Astrocyte (in vitro differentiated cells and primary cell): ENCODE results near the gene RPL14. TPM values are rescaled to one million over a fixed set of nuclear protein-coding genes. Genes with fewer than 3 reads are reported as not detected.

Experiments
- DNase-seq: peaks from one replicate; pipeline ENCODE4 v3.0.0-alpha.2; 2010; ENCODE audit warnings: low read depth
- FAIRE-seq: peaks from 2 replicates; lab custom pipeline; 2011; peaks lifted over from hg19 to GRCh38; lab: Jason Lieb, UNC
- H2AFZ ChIP-seq: 2 replicates; pipeline ENCODE4 v1.6.0; 2012; ENCODE audit warnings: low read depth, low read length, inconsistent platforms
- H3K27ac ChIP-seq: 2 replicates; pipeline ENCODE4 v1.5.1; 2011; ENCODE audit warnings: low read depth, low read length, inconsistent platforms
- H3K27me3 ChIP-seq: 2 replicates; pipeline ENCODE4 v1.6.0; 2011; ENCODE audit warnings: low read length, inconsistent platforms; ENCODE audit not compliant: insufficient read depth
- H3K36me3 ChIP-seq: 2 replicates; pipeline ENCODE4 v1.5.1; 2011; ENCODE audit warnings: low read length, inconsistent platforms; ENCODE audit not compliant: insufficient read depth
- H3K4me1 ChIP-seq: 2 replicates; pipeline ENCODE4 v1.5.1; 2011; ENCODE audit warnings: low read length, inconsistent platforms; ENCODE audit not compliant: insufficient read depth
- H3K4me2 ChIP-seq: 2 replicates; pipeline ENCODE4 v1.6.0; 2012; ENCODE audit warnings: low read length, inconsistent platforms
- H3K4me3 ChIP-seq: 2 replicates; pipeline ENCODE4 v1.5.1; 2011; ENCODE audit warnings: low read depth, mild to moderate bottlenecking, low read length, inconsistent platforms; ENCODE audit not compliant: insufficient read depth
- H3K79me2 ChIP-seq: 2 replicates; pipeline ENCODE4 v1.6.0; 2012; ENCODE audit warnings: mild to moderate bottlenecking, low read length, inconsistent platforms; ENCODE audit not compliant: insufficient read depth
- H3K9ac ChIP-seq: 2 replicates; pipeline ENCODE4 v1.6.0; 2012; ENCODE audit warnings: mild to moderate bottlenecking, low read length, inconsistent platforms
- H3K9me3 ChIP-seq: 2 replicates; pipeline ENCODE4 v1.5.1; 2012; ENCODE audit warnings: low read depth, mild to moderate bottlenecking, low read length, inconsistent platforms; ENCODE audit not compliant: insufficient read depth
- H4K20me1 ChIP-seq: 2 replicates; pipeline ENCODE4 v1.6.0; 2012; ENCODE audit warnings: low read length, inconsistent platforms; ENCODE audit not compliant: insufficient read depth
- H3K27ac Mint-ChIP-seq: one replicate; pipeline ENCODE4 v1.8.0; 2021; ENCODE audit warnings: mild to moderate bottlenecking, mixed read lengths; ENCODE audit not compliant: unreplicated experiment
- H3K27me3 Mint-ChIP-seq: one replicate; pipeline ENCODE4 v1.8.0; 2021; ENCODE audit warnings: low read depth, mixed read lengths; ENCODE audit not compliant: unreplicated experiment
- H3K36me3 Mint-ChIP-seq: one replicate; pipeline ENCODE4 v1.8.0; 2021; ENCODE audit warnings: low read depth, mixed read lengths; ENCODE audit not compliant: unreplicated experiment
- H3K4me1 Mint-ChIP-seq: one replicate; pipeline ENCODE4 v1.8.0; 2021; ENCODE audit warnings: low read depth, mixed read lengths; ENCODE audit not compliant: unreplicated experiment
- H3K4me3 Mint-ChIP-seq: one replicate; pipeline ENCODE4 v1.8.0; 2021; ENCODE audit warnings: mild to moderate bottlenecking, moderate library complexity, mixed read lengths; ENCODE audit not compliant: unreplicated experiment
- H3K9me3 Mint-ChIP-seq: one replicate; pipeline ENCODE4 v1.8.0; 2021; ENCODE audit warnings: mild to moderate bottlenecking, mixed read lengths; ENCODE audit not compliant: unreplicated experiment
- CTCF ChIP-seq: IDR thresholded peaks from 2 replicates; pipeline ENCODE4 v1.5.1; 2011; ENCODE audit warnings: low read depth, mild to moderate bottlenecking, inconsistent platforms, low read length, moderate library complexity; ENCODE audit not compliant: insufficient read depth
- EZH2 ChIP-seq: IDR thresholded peaks from 2 replicates; pipeline ENCODE4 v1.6.1; 2012; ENCODE audit warnings: mild to moderate bottlenecking, low read length, inconsistent platforms; ENCODE audit not compliant: insufficient read depth
- total RNA-seq: library from RNA; stranded (reverse); gene quantifications from 2 replicates; pipeline ENCODE4 v1.2.1, GENCODE V29; 2021

RPL14 gene
- total RNA-seq, 1 donor from 2014 or later: 1,706 TPM

DNA sequence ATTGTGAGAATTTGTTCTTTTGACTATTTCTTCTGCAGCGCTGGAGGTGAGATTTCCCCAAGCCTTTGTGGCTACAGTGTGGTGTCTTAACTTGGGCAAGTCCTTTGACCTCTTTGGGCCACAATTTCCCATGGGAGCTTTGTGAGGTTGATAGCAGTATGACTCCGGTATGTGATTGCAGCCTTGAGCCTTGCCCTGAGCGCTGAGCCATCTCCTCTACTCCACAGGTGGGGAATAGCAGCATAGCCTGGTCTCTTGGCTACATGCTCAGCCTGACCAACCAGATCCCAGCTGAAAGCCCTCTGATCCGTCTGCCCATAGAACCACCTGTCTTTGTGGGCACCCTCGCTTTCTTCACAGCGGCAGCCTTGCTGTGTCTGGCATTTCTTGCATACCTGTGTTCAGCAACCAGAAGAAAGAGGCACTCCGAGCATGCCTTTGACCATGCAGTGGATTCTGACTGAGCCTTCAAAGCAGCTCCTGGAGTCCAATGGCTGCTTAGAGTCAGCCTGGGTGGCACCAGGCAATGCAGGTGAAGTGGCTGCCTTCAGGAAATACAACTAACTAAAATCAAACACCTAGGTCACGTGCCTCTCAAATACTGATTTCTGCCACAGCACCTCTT is 30.0 kb upstream of the RPL14 start:
- Histone ChIP-seq H3K36me3 (no peaks in the 10 kb centered on the region), H3K4me3 (no peak overlapping the region), H3K27ac (no peak overlapping the region), H3K9ac (no peak overlapping the region), H2AFZ (no peak overlapping the region), H3K9me3 (no peaks in the 10 kb centered on the region), H4K20me1 (no peaks in the 10 kb centered on the region), H3K4me1 (no peaks in the 10 kb centered on the region), H3K4me2 (no peak overlapping the region), H3K79me2 (no peaks in the 10 kb centered on the region), H3K27me3 (no peaks in the 10 kb centered on the region)
- Mint-ChIP-seq H3K9me3 (no peaks in the 10 kb centered on the region), H3K36me3 (peaks cover 2% of the 10 kb centered on the region), H3K4me1 (no peaks in the 10 kb centered on the region), H3K27ac (no peak overlapping the region), H3K4me3 (no peak overlapping the region), H3K27me3 (no peaks in the 10 kb centered on the region)
- no peak for DNase-seq
- no peak for FAIRE-seq
- TF ChIP-seq CTCF (no peak), EZH2 (no peak)

- no peak overlapping the region for H3K4me3 Mint-ChIP-seq
- no peaks in the 10 kb centered on the region for H4K20me1 ChIP-seq
Observed at GRCh38 chr3:40432793-40433192, 24.3 kb upstream of the RPL14 start.

More at GRCh38 chr3:40432793-40433192, 24.3 kb upstream of the RPL14 start:
- no peaks in the 10 kb centered on the region for H3K27me3 ChIP-seq
- H3K36me3 ChIP-seq: no peaks in the 10 kb centered on the region
- no peak overlapping the region for H3K27ac ChIP-seq
- no peak overlapping the region for H3K4me2 ChIP-seq
- no peaks in the 10 kb centered on the region for H3K4me1 ChIP-seq
- no peaks in the 10 kb centered on the region for H3K9me3 ChIP-seq
- TF ChIP-seq CTCF (no peak), EZH2 (no peak)
- H3K9ac ChIP-seq: no peak overlapping the region
- H3K9me3 Mint-ChIP-seq: no peaks in the 10 kb centered on the region
- H3K4me3 ChIP-seq: no peak overlapping the region
- DNase-seq: no peak
- no peak for FAIRE-seq
- no peak overlapping the region for H3K27ac Mint-ChIP-seq
- H2AFZ ChIP-seq: no peak overlapping the region
- H3K79me2 ChIP-seq: no peaks in the 10 kb centered on the region
- H3K4me1 Mint-ChIP-seq: no peaks in the 10 kb centered on the region
- H3K27me3 Mint-ChIP-seq: no peaks in the 10 kb centered on the region
- H3K36me3 Mint-ChIP-seq: no peaks in the 10 kb centered on the region
